Measurements from ENCODE around the gene EIF2B4. TPM values are rescaled to one million over a fixed set of nuclear protein-coding genes. Genes with fewer than 3 reads are reported as not detected.
A peak's percentile ranks its signal among the peaks of the same experiment; 100 is the strongest.
"Not testable (repeated sequence)": the region's sequence is repeated elsewhere in the genome, so short reads cannot be mapped to it uniquely, and the experiment has no call there.

The EIF2B4 gene
- total and polyA plus RNA-seq, 11 donors = 28.5 to 69.0 (median 38.2) TPM

- Histone ChIP-seq H3K4me3 (no peak overlapping the region), H3K4me1 (peaks cover 4 to 57% (median 27%) of the 10 kb centered on the region in 12 donors), H3K27me3 (no peaks in the 10 kb centered on the region), H3K27ac (peak overlapping the region in 1 of 12 donors; percentile 30), H3K36me3 (peaks cover 0 to 11% (median 0%) of the 10 kb centered on the region in 9 donors), H3K9me3 (no peaks in the 10 kb centered on the region)
- 76 to 79% (median 77%) methylated on average over 7 of the region's 7 CpGs for WGBS, 4 donors
- TF ChIP-seq CTCF (IDR thresholded peaks at IDR 0.05) (no peak), POLR2A (IDR thresholded peaks at IDR 0.05) (no peak)
- DNase-seq (no peak), ATAC-seq (no peak)
- intact Hi-C loops (cut with DNase I) = no loop called here
Measured at GRCh38 chr2:27353762-27354596, 16.2 kb downstream of the EIF2B4 start.

- peaks cover 0 to 11% (median 0%) of the 10 kb centered on the region in 9 donors for H3K36me3 ChIP-seq
- peaks cover 4 to 55% (median 26%) of the 10 kb centered on the region in 12 donors for H3K4me1 ChIP-seq
- WGBS, 4 donors = 95 to 98% (median 97%) methylated on average over 5 of the region's 5 CpGs
- H3K9me3 ChIP-seq; H3K27ac ChIP-seq; intact Hi-C loops (cut with DNase I); DNase-seq; H3K4me3 ChIP-seq; ATAC-seq; H3K27me3 ChIP-seq: not testable (repeated sequence)
Measured at GRCh38 chr2:27353386-27353761, 16.8 kb downstream of the EIF2B4 start.

GRCh38 chr2:27351802-27352598 lies 18.1 kb downstream of the EIF2B4 start:
- WGBS, 4 donors = 79 to 86% (median 81%) methylated on average over 6 of the region's 6 CpGs
- no peak overlapping the region for H3K27ac ChIP-seq
- TF ChIP-seq CTCF (IDR thresholded peaks at IDR 0.05) = no peak
- TF ChIP-seq POLR2A (IDR thresholded peaks at IDR 0.05) = no peak
- H3K9me3 ChIP-seq = no peaks in the 10 kb centered on the region
- H3K27me3 ChIP-seq = no peaks in the 10 kb centered on the region
- ATAC-seq (no peak), DNase-seq (no peak)
- H3K4me3 ChIP-seq = no peak overlapping the region
- peaks cover 0 to 17% (median 6%) of the 10 kb centered on the region in 9 donors for H3K36me3 ChIP-seq
- intact Hi-C loops (cut with DNase I) = no loop called here
- H3K4me1 ChIP-seq = peaks cover 4 to 41% (median 16%) of the 10 kb centered on the region in 12 donors

GRCh38 chr2:27350106-27350693 lies 19.9 kb downstream of the EIF2B4 start:
- DNase-seq = no peak
- TF ChIP-seq POLR2A (IDR thresholded peaks at IDR 0.05) (no peak), CTCF (IDR thresholded peaks at IDR 0.05) (no peak)
- intact Hi-C loops (cut with DNase I) = no loop called here
- no peaks in the 10 kb centered on the region for H3K27me3 ChIP-seq
- peaks cover 2 to 32% (median 12%) of the 10 kb centered on the region in 12 donors for H3K4me1 ChIP-seq
- no peak overlapping the region for H3K27ac ChIP-seq
- H3K36me3 ChIP-seq = peaks cover 0 to 17% (median 6%) of the 10 kb centered on the region in 9 donors
- 80 to 90% (median 83%) methylated on average over 6 to 7 of the region's 7 CpGs for whole genome bisulfite sequencing, 4 donors
- no peak for ATAC-seq
- H3K9me3 ChIP-seq = no peaks in the 10 kb centered on the region
- no peak overlapping the region for H3K4me3 ChIP-seq

Measured in heart left ventricle (tissue), 16 donors.